Neutrophil (primary cell): ENCODE results near the gene NEUROD1.

Experiments
- H3K27ac ChIP-seq: fragments of 200-600 bp; sonication (generic); 2 replicates; pipeline ENCODE4 v1.5.1; 2016; ENCODE audit warnings: mild to moderate bottlenecking, moderate library complexity
- H3K27me3 ChIP-seq: fragments of 200-600 bp; sonication (generic); 2 replicates; pipeline ENCODE4 v1.6.0; 2016; ENCODE audit warnings: mild to moderate bottlenecking
- H3K36me3 ChIP-seq: fragments of 200-600 bp; sonication (generic); 2 replicates; pipeline ENCODE4 v1.5.1; 2017
- H3K4me1 ChIP-seq, 2 experiments: fragments of 200-600 bp in 1 of 2; sonication (generic) in 1 of 2; 1 replicate in 1 of 2; 2 replicates in 1 of 2; pipeline versions ENCODE4 v1.5.1 to v1.6.1; 2013 to 2016; ENCODE audit warnings: low read depth in 1 of 2, low read length in 1 of 2, mild to moderate bottlenecking in 1 of 2, moderate library complexity in 1 of 2; ENCODE audit not compliant: control insufficient read depth in 1 of 2, insufficient read depth in 1 of 2
- H3K4me3 ChIP-seq, 2 experiments: fragments of 200-600 bp in 1 of 2; sonication (generic) in 1 of 2; 1 replicate in 1 of 2; 2 replicates in 1 of 2; pipeline ENCODE4 v1.5.1; 2013 to 2016; ENCODE audit warnings: low read depth in 1 of 2, low read length in 1 of 2, mild to moderate bottlenecking in 1 of 2, moderate library complexity in 1 of 2
- H3K9me3 ChIP-seq: fragments of 200-600 bp; sonication (generic); 2 replicates; pipeline ENCODE4 v1.5.1; 2016
- TF ChIP-seq, protein P1 (sequence below): fragments of 200-600 bp; sonication (generic); IDR thresholded peaks from 2 replicates; pipeline ENCODE4 v1.5.1; 2016; ENCODE audit warnings: antibody characterized with exemption

Gene NEUROD1

DNA sequence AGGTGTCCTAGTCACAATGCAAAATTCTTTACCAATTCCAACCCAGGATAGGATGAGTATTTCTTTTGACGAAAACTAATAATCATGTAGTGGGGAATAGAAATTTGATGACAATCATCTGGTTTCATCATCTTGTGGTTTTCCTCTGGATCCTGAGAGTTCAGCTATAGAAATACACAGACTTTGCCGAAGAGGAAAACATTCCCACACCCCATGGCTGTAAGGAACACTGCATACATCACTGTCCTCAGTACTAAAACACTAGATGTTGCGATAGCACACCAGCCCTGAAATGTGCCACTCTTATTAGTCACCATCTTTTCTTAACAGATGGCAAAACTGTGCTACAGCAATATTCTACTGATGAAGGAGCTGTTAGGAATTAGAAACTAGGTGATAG, 52.8 kb downstream of the NEUROD1 start:
- Histone ChIP-seq H3K36me3 (no peaks in the 10 kb centered on the region), H3K4me1 (no peaks in the 10 kb centered on the region), H3K27ac (no peak overlapping the region), H3K27me3 (peaks cover 31% of the 10 kb centered on the region), H3K4me3 (no peak overlapping the region), H3K9me3 (no peaks in the 10 kb centered on the region)
- TF ChIP-seq, protein P1, sequence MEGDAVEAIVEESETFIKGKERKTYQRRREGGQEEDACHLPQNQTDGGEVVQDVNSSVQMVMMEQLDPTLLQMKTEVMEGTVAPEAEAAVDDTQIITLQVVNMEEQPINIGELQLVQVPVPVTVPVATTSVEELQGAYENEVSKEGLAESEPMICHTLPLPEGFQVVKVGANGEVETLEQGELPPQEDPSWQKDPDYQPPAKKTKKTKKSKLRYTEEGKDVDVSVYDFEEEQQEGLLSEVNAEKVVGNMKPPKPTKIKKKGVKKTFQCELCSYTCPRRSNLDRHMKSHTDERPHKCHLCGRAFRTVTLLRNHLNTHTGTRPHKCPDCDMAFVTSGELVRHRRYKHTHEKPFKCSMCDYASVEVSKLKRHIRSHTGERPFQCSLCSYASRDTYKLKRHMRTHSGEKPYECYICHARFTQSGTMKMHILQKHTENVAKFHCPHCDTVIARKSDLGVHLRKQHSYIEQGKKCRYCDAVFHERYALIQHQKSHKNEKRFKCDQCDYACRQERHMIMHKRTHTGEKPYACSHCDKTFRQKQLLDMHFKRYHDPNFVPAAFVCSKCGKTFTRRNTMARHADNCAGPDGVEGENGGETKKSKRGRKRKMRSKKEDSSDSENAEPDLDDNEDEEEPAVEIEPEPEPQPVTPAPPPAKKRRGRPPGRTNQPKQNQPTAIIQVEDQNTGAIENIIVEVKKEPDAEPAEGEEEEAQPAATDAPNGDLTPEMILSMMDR = no peak

DNA sequence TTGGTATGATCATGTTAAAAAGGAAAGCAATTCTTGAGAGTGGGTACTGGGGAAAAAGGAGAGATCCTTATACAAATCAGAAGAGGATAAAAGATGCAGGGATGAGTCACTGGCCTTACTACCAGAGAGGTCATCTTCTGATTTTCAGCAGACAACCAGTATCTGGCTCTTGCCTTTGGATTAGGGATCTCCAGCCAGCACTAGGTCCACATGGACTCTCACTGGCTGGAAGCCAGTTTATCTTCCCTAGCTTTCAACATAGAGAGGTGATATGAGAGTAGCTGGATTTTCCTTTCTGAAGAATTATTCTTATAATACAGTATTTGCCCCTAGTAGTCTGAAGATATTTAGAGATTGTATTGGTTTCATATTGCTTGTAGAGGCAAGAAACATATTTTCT, 53.6 kb downstream of the NEUROD1 start:
- TF ChIP-seq, protein P1 = no peak
- Histone ChIP-seq H3K4me1 (no peaks in the 10 kb centered on the region), H3K36me3 (no peaks in the 10 kb centered on the region), H3K4me3 (no peak overlapping the region), H3K9me3 (no peaks in the 10 kb centered on the region), H3K27ac (no peak overlapping the region), H3K27me3 (peaks cover 31% of the 10 kb centered on the region)
